ENCODE data around the gene ACADM.
"Not testable (repeated sequence)": the region's sequence is repeated elsewhere in the genome, so short reads cannot be mapped to it uniquely, and the experiment has no call there.

The ACADM gene

GRCh38 chr1:75796376-75797272 lies 72.1 kb downstream of the ACADM start, which contains the start of gene MSH4:
TSS of gene MSH4 (plus strand) at chr1:75796882. CDS start at chr1:75796986, 104 bp downstream.
- DNase-seq: no peak

DNA sequence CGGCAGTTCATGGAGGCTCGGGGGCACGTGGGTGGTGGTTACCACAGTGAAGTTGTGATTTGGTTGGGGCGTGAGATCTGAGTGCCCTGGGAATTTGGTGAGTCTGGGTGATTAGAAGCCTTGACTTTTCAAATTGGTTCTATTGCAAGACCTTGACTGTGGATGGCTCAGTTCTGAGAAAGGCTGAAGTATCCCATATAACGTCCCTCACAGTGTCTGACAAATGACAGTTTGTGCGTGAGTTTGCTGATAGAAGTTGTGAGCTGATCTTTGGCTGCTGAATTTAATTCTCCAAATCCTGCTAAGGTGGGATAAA lies 72.7 kb downstream of the ACADM start:
- DNase-seq: no peak

- no peak for DNase-seq
Measured at GRCh38 chr1:75797606-75798216, 73.2 kb downstream of the ACADM start.

DNA sequence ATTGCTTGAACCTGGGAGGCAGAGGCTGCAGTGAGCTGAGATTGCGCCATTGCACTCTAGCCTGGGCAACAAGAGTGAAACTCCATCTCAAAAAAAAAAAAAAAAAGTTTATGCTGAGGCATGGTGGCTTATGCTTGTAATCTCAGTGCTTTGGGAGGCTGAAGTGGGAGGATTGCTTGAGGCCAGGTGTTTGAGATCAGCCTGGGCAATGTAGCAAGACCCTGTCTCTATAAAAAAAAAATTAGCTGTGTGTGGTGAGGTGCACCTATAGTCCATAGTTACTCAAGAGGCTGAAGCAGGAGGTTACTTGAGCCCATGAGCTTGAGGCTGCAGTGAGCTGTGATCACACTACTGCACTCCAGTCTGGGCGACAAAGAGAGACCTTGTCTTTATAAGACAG lies 77.0 kb downstream of the ACADM start:
- DNase-seq: not testable (repeated sequence)

DNA sequence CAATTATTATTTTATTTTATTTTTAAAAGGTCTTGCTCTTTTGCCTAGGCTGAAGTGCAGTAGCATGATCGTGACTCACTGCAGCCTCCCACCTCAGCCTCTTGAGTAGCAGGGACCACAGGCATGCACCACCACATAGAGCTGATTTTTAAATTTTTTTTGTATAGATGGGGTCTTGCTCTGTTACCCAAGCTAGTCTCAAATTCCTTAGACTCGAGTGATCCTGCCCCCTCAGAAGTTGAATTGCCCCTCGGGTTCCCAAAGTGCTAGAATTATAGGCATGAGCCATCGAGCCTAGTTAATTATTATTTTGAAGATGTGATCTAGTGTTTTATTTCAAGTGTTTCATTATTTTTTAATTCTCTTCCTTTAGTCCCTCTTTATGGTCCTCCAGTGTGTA lies 84.4 kb downstream of the ACADM start:
- DNase-seq: no peak

- not testable (repeated sequence) for DNase-seq
Measured at GRCh38 chr1:75810113-75810512, 85.6 kb downstream of the ACADM start.

GRCh38 chr1:75811211-75811981 lies 86.9 kb downstream of the ACADM start:
- DNase-seq: no peak

DNA sequence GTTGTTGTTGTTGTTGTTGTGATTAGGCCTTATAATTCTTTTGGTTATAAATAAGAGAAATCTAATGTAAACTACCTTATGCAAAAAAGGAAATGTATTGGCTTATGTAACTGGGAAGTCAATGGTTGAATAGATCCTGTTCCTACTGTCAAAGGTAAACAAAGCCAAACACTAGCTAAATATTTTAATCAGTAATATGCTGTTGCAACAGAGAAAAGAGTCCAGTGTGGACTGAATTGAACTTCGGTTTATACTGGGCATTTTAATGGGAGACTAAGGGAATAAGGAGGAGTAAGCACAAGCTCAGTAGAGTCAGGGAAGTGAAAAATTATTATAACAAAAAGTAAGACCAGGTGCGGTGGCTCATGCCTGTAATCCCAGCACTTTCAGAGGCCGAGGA lies 87.6 kb downstream of the ACADM start:
- DNase-seq: no peak
